HEK293 (cell line): ENCODE data around the gene EML4.

Source experiments
- CTCF ChIA-PET: fragments of 350-600 bp; formaldehyde crosslinking; extraction: SDS; loops from one replicate; lab custom pipeline; 2021; ENCODE audit warnings: antibody characterized with exemption; lab: Yijun Ruan, JAX
- POLR2A ChIA-PET: fragments of 300-600 bp; formaldehyde crosslinking; extraction: SDS; loops from one replicate; lab custom pipeline; 2020; ENCODE audit warnings: antibody characterized with exemption, inconsistent platforms; lab: Yijun Ruan, JAX
- H3K27ac ChIP-seq: fragments of 200-500 bp; sonication (Bioruptor generic); 2 replicates; pipeline ENCODE4 v1.5.1; 2014; ENCODE audit warnings: low read depth, low read length, control low read depth, inconsistent platforms; ENCODE audit errors: extremely low read depth
- H3K36me3 ChIP-seq, 2 experiments: fragments of 200-500 bp in 1 of 2; sonication (Bioruptor generic) in 1 of 2; 1 replicate in 1 of 2; 2 replicates in 1 of 2; pipeline ENCODE4 v1.5.1; 2014 to 2017; ENCODE audit warnings: inconsistent platforms in 2 of 2, low read length in 2 of 2; ENCODE audit not compliant: control insufficient read depth in 2 of 2, insufficient read depth in 1 of 2
- H3K4me1 ChIP-seq: fragments of 200-500 bp; sonication (Bioruptor generic); 2 replicates; pipeline ENCODE4 v1.5.1; 2014; ENCODE audit warnings: mild to moderate bottlenecking, low read length, inconsistent platforms; ENCODE audit not compliant: control insufficient read depth, insufficient read depth
- H3K4me3 ChIP-seq: 2 replicates; pipeline ENCODE4 v1.5.1; 2011; ENCODE audit warnings: low read depth, mild to moderate bottlenecking, control low read depth, low read length, moderate library complexity
- H3K9me3 ChIP-seq: fragments of 200-500 bp; sonication (Bioruptor generic); 2 replicates; pipeline ENCODE4 v1.5.1; 2014; ENCODE audit warnings: low read depth, low read length, inconsistent platforms; ENCODE audit not compliant: control insufficient read depth, insufficient read depth
- FEZF1 ChIP-seq: fragments of 450-650 bp; formaldehyde crosslinking; IDR thresholded peaks from 2 replicates; pipeline ENCODE4 v1.5.1; 2016; ENCODE audit warnings: missing biosample characterization, missing genetic modification characterization
- ZBTB1 ChIP-seq: fragments of 450-650 bp; formaldehyde crosslinking; IDR thresholded peaks from 2 replicates; pipeline ENCODE4 v1.5.1; 2016; ENCODE audit warnings: missing biosample characterization, missing genetic modification characterization
- ZBTB21 ChIP-seq: fragments of 450-650 bp; formaldehyde crosslinking; IDR thresholded peaks from 2 replicates; pipeline ENCODE4 v1.5.1; 2017; ENCODE audit warnings: missing biosample characterization, missing genetic modification characterization
- ZNF121 ChIP-seq: fragments of 450-650 bp; formaldehyde crosslinking; IDR thresholded peaks from 2 replicates; pipeline ENCODE4 v1.5.1; 2016; ENCODE audit warnings: missing biosample characterization, missing genetic modification characterization
- ZNF747 ChIP-seq: fragments of 450-650 bp; formaldehyde crosslinking; IDR thresholded peaks from 2 replicates; pipeline ENCODE4 v1.5.1; 2016; ENCODE audit warnings: missing biosample characterization, missing genetic modification characterization
- TF ChIP-seq, protein P1 (sequence below): fragments of 450-650 bp; formaldehyde crosslinking; IDR thresholded peaks from 2 replicates; pipeline ENCODE4 v1.5.1; 2016; ENCODE audit warnings: missing biosample characterization, missing genetic modification characterization, borderline replicate concordance
- TF ChIP-seq, protein P2 (sequence below): fragments of 450-650 bp; formaldehyde crosslinking; conservative IDR thresholded peaks from 2 replicates; pipeline ENCODE4 v1.5.1; 2016; ENCODE audit warnings: low read depth, missing biosample characterization, missing genetic modification characterization
- TF ChIP-seq, protein P3 (sequence below): fragments of 450-650 bp; formaldehyde crosslinking; IDR thresholded peaks from 2 replicates; pipeline ENCODE4 v1.5.1; 2017; ENCODE audit warnings: missing biosample characterization, missing genetic modification characterization
- TF ChIP-seq, protein P4 (sequence below): fragments of 450-650 bp; formaldehyde crosslinking; IDR thresholded peaks from 2 replicates; pipeline ENCODE4 v1.5.1; 2016; ENCODE audit warnings: missing biosample characterization, missing genetic modification characterization

The EML4 gene

DNA sequence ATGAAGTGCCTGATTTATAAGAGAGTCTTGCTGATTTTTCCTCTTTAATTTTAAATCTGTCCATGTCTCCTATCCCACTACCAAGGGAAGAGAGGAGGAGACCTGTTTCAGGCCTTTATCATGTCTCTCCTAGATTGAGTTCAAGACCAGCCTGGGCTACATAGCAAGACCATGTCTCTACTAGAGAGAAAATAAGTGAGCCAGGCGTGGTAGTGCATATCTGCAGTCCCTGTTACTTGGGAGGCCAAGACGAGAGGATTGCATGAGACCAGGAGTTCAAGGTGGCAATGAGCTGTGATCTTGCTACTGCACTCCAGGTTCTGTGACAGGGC is 20.0 kb downstream of the EML4 start (continued):
- TF ChIP-seq, protein P1, sequence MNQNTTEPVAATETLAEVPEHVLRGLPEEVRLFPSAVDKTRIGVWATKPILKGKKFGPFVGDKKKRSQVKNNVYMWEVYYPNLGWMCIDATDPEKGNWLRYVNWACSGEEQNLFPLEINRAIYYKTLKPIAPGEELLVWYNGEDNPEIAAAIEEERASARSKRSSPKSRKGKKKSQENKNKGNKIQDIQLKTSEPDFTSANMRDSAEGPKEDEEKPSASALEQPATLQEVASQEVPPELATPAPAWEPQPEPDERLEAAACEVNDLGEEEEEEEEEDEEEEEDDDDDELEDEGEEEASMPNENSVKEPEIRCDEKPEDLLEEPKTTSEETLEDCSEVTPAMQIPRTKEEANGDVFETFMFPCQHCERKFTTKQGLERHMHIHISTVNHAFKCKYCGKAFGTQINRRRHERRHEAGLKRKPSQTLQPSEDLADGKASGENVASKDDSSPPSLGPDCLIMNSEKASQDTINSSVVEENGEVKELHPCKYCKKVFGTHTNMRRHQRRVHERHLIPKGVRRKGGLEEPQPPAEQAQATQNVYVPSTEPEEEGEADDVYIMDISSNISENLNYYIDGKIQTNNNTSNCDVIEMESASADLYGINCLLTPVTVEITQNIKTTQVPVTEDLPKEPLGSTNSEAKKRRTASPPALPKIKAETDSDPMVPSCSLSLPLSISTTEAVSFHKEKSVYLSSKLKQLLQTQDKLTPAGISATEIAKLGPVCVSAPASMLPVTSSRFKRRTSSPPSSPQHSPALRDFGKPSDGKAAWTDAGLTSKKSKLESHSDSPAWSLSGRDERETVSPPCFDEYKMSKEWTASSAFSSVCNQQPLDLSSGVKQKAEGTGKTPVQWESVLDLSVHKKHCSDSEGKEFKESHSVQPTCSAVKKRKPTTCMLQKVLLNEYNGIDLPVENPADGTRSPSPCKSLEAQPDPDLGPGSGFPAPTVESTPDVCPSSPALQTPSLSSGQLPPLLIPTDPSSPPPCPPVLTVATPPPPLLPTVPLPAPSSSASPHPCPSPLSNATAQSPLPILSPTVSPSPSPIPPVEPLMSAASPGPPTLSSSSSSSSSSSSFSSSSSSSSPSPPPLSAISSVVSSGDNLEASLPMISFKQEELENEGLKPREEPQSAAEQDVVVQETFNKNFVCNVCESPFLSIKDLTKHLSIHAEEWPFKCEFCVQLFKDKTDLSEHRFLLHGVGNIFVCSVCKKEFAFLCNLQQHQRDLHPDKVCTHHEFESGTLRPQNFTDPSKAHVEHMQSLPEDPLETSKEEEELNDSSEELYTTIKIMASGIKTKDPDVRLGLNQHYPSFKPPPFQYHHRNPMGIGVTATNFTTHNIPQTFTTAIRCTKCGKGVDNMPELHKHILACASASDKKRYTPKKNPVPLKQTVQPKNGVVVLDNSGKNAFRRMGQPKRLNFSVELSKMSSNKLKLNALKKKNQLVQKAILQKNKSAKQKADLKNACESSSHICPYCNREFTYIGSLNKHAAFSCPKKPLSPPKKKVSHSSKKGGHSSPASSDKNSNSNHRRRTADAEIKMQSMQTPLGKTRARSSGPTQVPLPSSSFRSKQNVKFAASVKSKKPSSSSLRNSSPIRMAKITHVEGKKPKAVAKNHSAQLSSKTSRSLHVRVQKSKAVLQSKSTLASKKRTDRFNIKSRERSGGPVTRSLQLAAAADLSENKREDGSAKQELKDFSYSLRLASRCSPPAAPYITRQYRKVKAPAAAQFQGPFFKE (tag by site-specific recombination) = no peak
- TF ChIP-seq ZBTB1 (tag by site-specific recombination) = no peak
- TF ChIP-seq FEZF1 (tag by site-specific recombination) = no peak
- TF ChIP-seq ZNF121 (tag by site-specific recombination) = no peak
- TF ChIP-seq, protein P2, sequence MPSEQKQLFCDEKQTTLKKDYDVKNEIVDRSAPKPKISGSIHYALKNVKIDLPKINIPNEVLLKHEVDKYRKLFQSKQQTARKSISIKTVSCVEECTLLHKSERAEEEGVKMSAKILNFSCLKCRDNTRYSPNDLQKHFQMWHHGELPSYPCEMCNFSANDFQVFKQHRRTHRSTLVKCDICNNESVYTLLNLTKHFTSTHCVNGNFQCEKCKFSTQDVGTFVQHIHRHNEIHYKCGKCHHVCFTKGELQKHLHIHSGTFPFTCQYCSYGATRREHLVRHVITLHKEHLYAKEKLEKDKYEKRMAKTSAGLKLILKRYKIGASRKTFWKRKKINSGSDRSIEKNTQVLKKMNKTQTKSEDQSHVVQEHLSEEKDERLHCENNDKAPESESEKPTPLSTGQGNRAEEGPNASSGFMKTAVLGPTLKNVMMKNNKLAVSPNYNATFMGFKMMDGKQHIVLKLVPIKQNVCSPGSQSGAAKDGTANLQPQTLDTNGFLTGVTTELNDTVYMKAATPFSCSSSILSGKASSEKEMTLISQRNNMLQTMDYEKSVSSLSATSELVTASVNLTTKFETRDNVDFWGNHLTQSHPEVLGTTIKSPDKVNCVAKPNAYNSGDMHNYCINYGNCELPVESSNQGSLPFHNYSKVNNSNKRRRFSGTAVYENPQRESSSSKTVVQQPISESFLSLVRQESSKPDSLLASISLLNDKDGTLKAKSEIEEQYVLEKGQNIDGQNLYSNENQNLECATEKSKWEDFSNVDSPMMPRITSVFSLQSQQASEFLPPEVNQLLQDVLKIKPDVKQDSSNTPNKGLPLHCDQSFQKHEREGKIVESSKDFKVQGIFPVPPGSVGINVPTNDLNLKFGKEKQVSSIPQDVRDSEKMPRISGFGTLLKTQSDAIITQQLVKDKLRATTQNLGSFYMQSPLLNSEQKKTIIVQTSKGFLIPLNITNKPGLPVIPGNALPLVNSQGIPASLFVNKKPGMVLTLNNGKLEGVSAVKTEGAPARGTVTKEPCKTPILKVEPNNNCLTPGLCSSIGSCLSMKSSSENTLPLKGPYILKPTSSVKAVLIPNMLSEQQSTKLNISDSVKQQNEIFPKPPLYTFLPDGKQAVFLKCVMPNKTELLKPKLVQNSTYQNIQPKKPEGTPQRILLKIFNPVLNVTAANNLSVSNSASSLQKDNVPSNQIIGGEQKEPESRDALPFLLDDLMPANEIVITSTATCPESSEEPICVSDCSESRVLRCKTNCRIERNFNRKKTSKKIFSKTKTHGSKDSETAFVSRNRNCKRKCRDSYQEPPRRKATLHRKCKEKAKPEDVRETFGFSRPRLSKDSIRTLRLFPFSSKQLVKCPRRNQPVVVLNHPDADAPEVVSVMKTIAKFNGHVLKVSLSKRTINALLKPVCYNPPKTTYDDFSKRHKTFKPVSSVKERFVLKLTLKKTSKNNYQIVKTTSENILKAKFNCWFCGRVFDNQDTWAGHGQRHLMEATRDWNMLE (tag by site-specific recombination) = no peak
- TF ChIP-seq ZBTB21 = no peak

DNA sequence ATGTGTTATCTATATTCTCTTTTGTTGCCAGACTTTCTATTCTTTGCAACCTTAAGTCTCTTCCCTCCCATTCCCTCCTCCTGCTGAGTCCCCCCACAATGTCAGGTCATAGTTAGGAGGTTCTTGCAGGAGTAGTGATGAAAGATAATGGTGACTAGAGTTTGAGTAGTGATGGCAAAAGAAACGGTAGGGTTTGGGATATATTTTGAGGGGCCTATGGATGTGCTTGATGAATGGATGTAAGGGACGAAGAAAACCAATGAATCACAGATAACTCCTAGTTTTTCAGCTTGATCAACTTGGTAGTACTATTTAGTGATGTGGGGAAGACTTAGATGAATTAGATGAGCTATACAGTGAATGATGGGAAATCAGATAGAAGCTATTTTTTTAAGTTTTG is 21.0 kb downstream of the EML4 start:
- Histone ChIP-seq H3K36me3 (no peaks in the 10 kb centered on the region; a peak in 1 of 3 replicates), H3K4me1 (peaks cover 27% of the 10 kb centered on the region), H3K27ac (no peak overlapping the region), H3K4me3 (no peak overlapping the region), H3K9me3 (no peaks in the 10 kb centered on the region)
- TF ChIP-seq ZNF747 (tag by site-specific recombination) = no peak
- TF ChIP-seq, protein P3, sequence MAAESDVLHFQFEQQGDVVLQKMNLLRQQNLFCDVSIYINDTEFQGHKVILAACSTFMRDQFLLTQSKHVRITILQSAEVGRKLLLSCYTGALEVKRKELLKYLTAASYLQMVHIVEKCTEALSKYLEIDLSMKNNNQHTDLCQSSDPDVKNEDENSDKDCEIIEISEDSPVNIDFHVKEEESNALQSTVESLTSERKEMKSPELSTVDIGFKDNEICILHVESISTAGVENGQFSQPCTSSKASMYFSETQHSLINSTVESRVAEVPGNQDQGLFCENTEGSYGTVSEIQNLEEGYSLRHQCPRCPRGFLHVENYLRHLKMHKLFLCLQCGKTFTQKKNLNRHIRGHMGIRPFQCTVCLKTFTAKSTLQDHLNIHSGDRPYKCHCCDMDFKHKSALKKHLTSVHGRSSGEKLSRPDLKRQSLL (tag by site-specific recombination) = no peak
- TF ChIP-seq, protein P4, sequence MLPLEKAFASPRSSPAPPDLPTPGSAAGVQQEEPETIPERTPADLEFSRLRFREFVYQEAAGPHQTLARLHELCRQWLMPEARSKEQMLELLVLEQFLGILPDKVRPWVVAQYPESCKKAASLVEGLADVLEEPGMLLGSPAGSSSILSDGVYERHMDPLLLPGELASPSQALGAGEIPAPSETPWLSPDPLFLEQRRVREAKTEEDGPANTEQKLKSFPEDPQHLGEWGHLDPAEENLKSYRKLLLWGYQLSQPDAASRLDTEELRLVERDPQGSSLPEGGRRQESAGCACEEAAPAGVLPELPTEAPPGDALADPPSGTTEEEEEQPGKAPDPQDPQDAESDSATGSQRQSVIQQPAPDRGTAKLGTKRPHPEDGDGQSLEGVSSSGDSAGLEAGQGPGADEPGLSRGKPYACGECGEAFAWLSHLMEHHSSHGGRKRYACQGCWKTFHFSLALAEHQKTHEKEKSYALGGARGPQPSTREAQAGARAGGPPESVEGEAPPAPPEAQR (tag by site-specific recombination) = no peak
- ChIA-PET POLR2A (interaction anchor here (1.3 kb wide), 1 partner anchor 49 kb away, joined by 3 read pairs; no protein-coding TSS in a partner anchor), CTCF (interaction anchor here (0.6 to 1.5 kb wide), 8 partner anchors 17 to 337 kb away, joined by 3 to 7 read pairs (median 3); no protein-coding TSS in a partner anchor)
